SK-N-SH (cell line): Measurements from ENCODE around the gene ATM. TPM values are rescaled to one million over a fixed set of nuclear protein-coding genes. Genes with fewer than 3 reads are reported as not detected.
A peak's percentile ranks its signal among the peaks of the same experiment; 100 is the strongest.

Experiments used
- CTCF ChIA-PET: fragments of 300-600, 350-600 bp; formaldehyde crosslinking; extraction: SDS; loops from one replicate; lab custom pipeline; 2021; lab: Yijun Ruan, JAX
- POLR2A ChIA-PET: fragments of 350-600 bp; sonication (Branson Sonifier 250); formaldehyde crosslinking; extraction: SDS; loops from one replicate; lab custom pipeline; 2020; ENCODE audit warnings: antibody characterized with exemption, inconsistent platforms; lab: Yijun Ruan, JAX
- DNase-seq: peaks from one replicate; pipeline ENCODE4 v3.0.0; 2012
- H2AFZ ChIP-seq: fragments of 200-600 bp; sonication (generic); 2 replicates; pipeline ENCODE4 v1.8.1; 2016; ENCODE audit warnings: antibody characterized with exemption, mild to moderate bottlenecking, low read depth
- H3F3A ChIP-seq: fragments of 200-600 bp; sonication (generic); replicated peaks from 2 replicates; pipeline ENCODE3; 2016; ENCODE audit warnings: antibody characterized with exemption, mild to moderate bottlenecking; ENCODE audit not compliant: insufficient read depth
- H3K27ac ChIP-seq, 2 experiments: fragments of 200-500 bp in 1 of 2; fragments of 200-600 bp in 1 of 2; sonication (Bioruptor generic) in 1 of 2; sonication (generic), shearing (Covaris generic) in 1 of 2; 2 replicates each; pipeline versions ENCODE4 v1.5.1 to v1.6.1; 2014 to 2016; ENCODE audit warnings: low read depth in 2 of 2, inconsistent platforms in 1 of 2, low read length in 1 of 2, mild to moderate bottlenecking in 1 of 2, mixed read lengths in 1 of 2
- H3K27me3 ChIP-seq: fragments of 200-600 bp; sonication (generic), shearing (Covaris generic); 2 replicates; pipeline ENCODE4 v1.6.1; 2016; ENCODE audit warnings: mixed run types; ENCODE audit not compliant: insufficient read depth
- H3K36me3 ChIP-seq, 2 experiments: fragments of 200-500 bp in 1 of 2; fragments of 200-600 bp in 1 of 2; sonication (Bioruptor generic) in 1 of 2; sonication (generic) in 1 of 2; replicated peaks in 1 of 2; 2 replicates each; pipeline versions ENCODE3 to v1.5.1; 2014 to 2016; ENCODE audit warnings: low read length in 1 of 2, mild to moderate bottlenecking in 1 of 2; ENCODE audit not compliant: insufficient read depth in 2 of 2, control insufficient read depth in 1 of 2
- H3K4me1 ChIP-seq, 2 experiments: fragments of 200-500 bp in 1 of 2; fragments of 200-600 bp in 1 of 2; sonication (Bioruptor generic) in 1 of 2; sonication (generic), shearing (Covaris generic) in 1 of 2; 2 replicates each; pipeline versions ENCODE4 v1.5.1 to v1.6.1; 2014 to 2016; ENCODE audit warnings: low read depth in 1 of 2, low read length in 1 of 2, mixed run types in 1 of 2; ENCODE audit not compliant: insufficient read depth in 2 of 2, control insufficient read depth in 1 of 2
- H3K4me2 ChIP-seq: fragments of 200-600 bp; sonication (generic), shearing (Covaris generic); 2 replicates; pipeline ENCODE4 v1.6.1; 2017; ENCODE audit warnings: mixed run types
- H3K4me3 ChIP-seq, 2 experiments: fragments of 200-500 bp in 1 of 2; fragments of 200-600 bp in 1 of 2; sonication (Bioruptor generic) in 1 of 2; sonication (generic), shearing (Covaris generic) in 1 of 2; 2 replicates each; pipeline versions ENCODE4 v1.5.1 to v1.8.1; 2014 to 2016; ENCODE audit warnings: low read depth in 2 of 2, inconsistent platforms in 1 of 2, low read length in 1 of 2, mild to moderate bottlenecking in 1 of 2, mixed read lengths in 1 of 2, moderate library complexity in 1 of 2
- H3K79me2 ChIP-seq: fragments of 200-600 bp; sonication (generic); 2 replicates; pipeline ENCODE4 v1.8.1; 2017; ENCODE audit warnings: mild to moderate bottlenecking; ENCODE audit not compliant: insufficient read depth
- H3K9ac ChIP-seq: fragments of 200-600 bp; sonication (generic); 2 replicates; pipeline ENCODE4 v1.6.1; 2017; ENCODE audit warnings: mixed run types
- H3K9me2 ChIP-seq: fragments of 200-600 bp; sonication (generic); 2 replicates; pipeline ENCODE4 v1.6.1; 2017; ENCODE audit warnings: mixed run types
- H3K9me3 ChIP-seq: fragments of 200-600 bp; sonication (generic); 2 replicates; pipeline ENCODE4 v1.6.1; 2017; ENCODE audit warnings: mixed run types, mild to moderate bottlenecking, moderate library complexity
- H4K20me1 ChIP-seq: fragments of 200-600 bp; sonication (generic); 2 replicates; pipeline ENCODE4 v1.6.1; 2017; ENCODE audit warnings: mild to moderate bottlenecking, mixed run types; ENCODE audit not compliant: insufficient read depth
- EP300 ChIP-seq, 2 experiments: IDR thresholded peaks; 2 replicates each; pipeline versions ENCODE4 v1.4.0 to v1.6.1; 2012; ENCODE audit warnings: borderline replicate concordance in 1 of 2, low read depth in 1 of 2, low read length in 1 of 2
- FOSL2 ChIP-seq: IDR thresholded peaks from 2 replicates; pipeline ENCODE4 v1.4.0; 2012; ENCODE audit warnings: low read depth, mild to moderate bottlenecking, moderate library complexity, borderline replicate concordance
- FOXJ3 ChIP-seq: sonication (generic); formaldehyde crosslinking; IDR thresholded peaks from 2 replicates; pipeline ENCODE4 v1.5.1; 2020; ENCODE audit warnings: mild to moderate bottlenecking, missing genetic modification reagents
- FOXM1 ChIP-seq: IDR thresholded peaks from 2 replicates; pipeline ENCODE4 v1.4.0; 2012; ENCODE audit warnings: low read depth, mild to moderate bottlenecking
- GABPA ChIP-seq: IDR thresholded peaks from 2 replicates; pipeline ENCODE4 v1.4.0; 2012; ENCODE audit warnings: low read depth, mild to moderate bottlenecking
- MEF2A ChIP-seq: IDR thresholded peaks from 2 replicates; pipeline ENCODE4 v1.4.0; 2012; ENCODE audit warnings: low read depth, borderline replicate concordance
- RFX5 ChIP-seq: IDR thresholded peaks from 2 replicates; pipeline ENCODE4 v1.6.1; 2012; ENCODE audit warnings: mild to moderate bottlenecking, improper control_type of control experiment, low read length
- SIN3A ChIP-seq: IDR thresholded peaks from 2 replicates; pipeline ENCODE4 v1.6.1; 2012; ENCODE audit warnings: low read depth, mild to moderate bottlenecking, low read length, moderate library complexity, borderline replicate concordance
- TAF1 ChIP-seq: IDR thresholded peaks from 2 replicates; pipeline ENCODE4 v1.6.1; 2012; ENCODE audit warnings: low read depth, mild to moderate bottlenecking, low read length, moderate library complexity, borderline replicate concordance
- TCF12 ChIP-seq: IDR thresholded peaks from 2 replicates; pipeline ENCODE4 v1.4.0; 2012
- YY1 ChIP-seq: IDR thresholded peaks from 2 replicates; pipeline ENCODE4 v1.4.0; 2012; ENCODE audit warnings: low read depth, mild to moderate bottlenecking
- WGBS: methylation state at CpG from one replicate; pipeline ENCODE4 v1.1.6; 2017; ENCODE audit warnings: low lambda C conversion rate; 5-methylcytosine and 5-hydroxymethylcytosine counted together
- polyA plus RNA-seq, 3 experiments: library from polyadenylated mRNA; depleted of rRNA; stranded (reverse); fragments of >200 nt; gene quantifications; 2 replicates each; pipeline ENCODE4 v1.2.3, GENCODE V29; 2012
- TF ChIP-seq, protein P1 (sequence below): fragments of 200-600 bp; sonication (generic); IDR thresholded peaks from 2 replicates; pipeline ENCODE4 v1.6.1; 2017; ENCODE audit warnings: antibody characterized with exemption, mild to moderate bottlenecking, moderate library complexity
- TF ChIP-seq, protein P2 (sequence below): fragments of 150-350 bp; IDR thresholded peaks from 2 replicates; pipeline ENCODE4 v1.6.1; 2016; ENCODE audit warnings: mild to moderate bottlenecking, low read depth, low read length
- TF ChIP-seq, protein P3 (sequence below): IDR thresholded peaks from 2 replicates; pipeline ENCODE4 v1.6.1; 2012; ENCODE audit warnings: mild to moderate bottlenecking, low read depth, low read length, moderate library complexity
- TF ChIP-seq, protein P4 (sequence below): IDR thresholded peaks from 2 replicates; pipeline ENCODE4 v1.4.0; 2012; ENCODE audit warnings: low read depth, borderline replicate concordance
- TF ChIP-seq, protein P5 (sequence below): IDR thresholded peaks from 2 replicates; pipeline ENCODE4; 2012
- TF ChIP-seq, protein P6 (sequence below): IDR thresholded peaks from 2 replicates; pipeline ENCODE4 v1.4.0; 2012; ENCODE audit warnings: low read depth

The ATM gene
- polyA plus RNA-seq, 1 of the 3 experiments (the other 2 are of a cell fraction) = 14.1 TPM

DNA sequence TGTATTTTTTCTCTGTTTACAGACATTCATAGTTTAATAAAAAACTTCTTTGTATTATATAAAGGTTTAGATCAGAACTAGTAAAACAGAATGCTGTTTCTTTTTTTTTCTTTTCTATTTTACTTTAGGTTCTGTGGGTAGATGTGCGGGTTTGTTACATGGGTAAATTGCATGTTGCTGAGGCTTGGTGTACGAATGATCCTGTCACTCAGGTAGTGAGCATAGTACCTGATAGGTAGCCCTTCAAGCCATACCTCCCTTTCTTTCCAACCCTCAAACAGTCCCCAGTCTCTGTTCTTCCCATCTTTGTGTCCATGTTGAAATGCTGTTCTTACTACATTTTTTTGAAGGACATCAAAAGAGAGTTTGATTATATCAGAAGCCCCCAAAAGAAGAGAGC lies 3.2 kb downstream of the ATM start:
- Histone ChIP-seq H3K4me3 (no peak overlapping the region), H3K9me2 (no peaks in the 10 kb centered on the region), H3K27me3 (no peaks in the 10 kb centered on the region), H3K36me3 (peaks cover 24 to 36% of the 10 kb centered on the region in 2 experiments), H4K20me1 (no peaks in the 10 kb centered on the region), H3K79me2 (peaks cover 57% of the 10 kb centered on the region), H3K27ac (no peak overlapping the region), H2AFZ (no peak overlapping the region), H3K4me1 (peaks cover 10 to 25% of the 10 kb centered on the region in 2 experiments; a peak in 3 of 4 replicates), H3K9ac (no peak overlapping the region), H3F3A (peaks cover 12% of the 10 kb centered on the region), H3K9me3 (no peaks in the 10 kb centered on the region), H3K4me2 (no peak overlapping the region)
- 95% methylated on average over 2 of the region's 2 CpGs for WGBS
- CTCF ChIA-PET = interaction anchor here (2.1 kb wide), 1 partner anchor 13 kb away, joined by 4 read pairs; no protein-coding TSS in a partner anchor
- TF ChIP-seq YY1 (no peak), MEF2A (no peak), TAF1 (no peak), TCF12 (no peak), EP300 (IDR thresholded peaks at IDR 0.05; ENCODE audit: borderline replicate concordance in 1 of 2, low read depth in 1 of 2, low read length in 1 of 2) (no peak), RFX5 (no peak), FOSL2 (no peak), FOXM1 (no peak)
- TF ChIP-seq, protein P1, sequence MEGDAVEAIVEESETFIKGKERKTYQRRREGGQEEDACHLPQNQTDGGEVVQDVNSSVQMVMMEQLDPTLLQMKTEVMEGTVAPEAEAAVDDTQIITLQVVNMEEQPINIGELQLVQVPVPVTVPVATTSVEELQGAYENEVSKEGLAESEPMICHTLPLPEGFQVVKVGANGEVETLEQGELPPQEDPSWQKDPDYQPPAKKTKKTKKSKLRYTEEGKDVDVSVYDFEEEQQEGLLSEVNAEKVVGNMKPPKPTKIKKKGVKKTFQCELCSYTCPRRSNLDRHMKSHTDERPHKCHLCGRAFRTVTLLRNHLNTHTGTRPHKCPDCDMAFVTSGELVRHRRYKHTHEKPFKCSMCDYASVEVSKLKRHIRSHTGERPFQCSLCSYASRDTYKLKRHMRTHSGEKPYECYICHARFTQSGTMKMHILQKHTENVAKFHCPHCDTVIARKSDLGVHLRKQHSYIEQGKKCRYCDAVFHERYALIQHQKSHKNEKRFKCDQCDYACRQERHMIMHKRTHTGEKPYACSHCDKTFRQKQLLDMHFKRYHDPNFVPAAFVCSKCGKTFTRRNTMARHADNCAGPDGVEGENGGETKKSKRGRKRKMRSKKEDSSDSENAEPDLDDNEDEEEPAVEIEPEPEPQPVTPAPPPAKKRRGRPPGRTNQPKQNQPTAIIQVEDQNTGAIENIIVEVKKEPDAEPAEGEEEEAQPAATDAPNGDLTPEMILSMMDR = no peak
- TF ChIP-seq, protein P2, sequence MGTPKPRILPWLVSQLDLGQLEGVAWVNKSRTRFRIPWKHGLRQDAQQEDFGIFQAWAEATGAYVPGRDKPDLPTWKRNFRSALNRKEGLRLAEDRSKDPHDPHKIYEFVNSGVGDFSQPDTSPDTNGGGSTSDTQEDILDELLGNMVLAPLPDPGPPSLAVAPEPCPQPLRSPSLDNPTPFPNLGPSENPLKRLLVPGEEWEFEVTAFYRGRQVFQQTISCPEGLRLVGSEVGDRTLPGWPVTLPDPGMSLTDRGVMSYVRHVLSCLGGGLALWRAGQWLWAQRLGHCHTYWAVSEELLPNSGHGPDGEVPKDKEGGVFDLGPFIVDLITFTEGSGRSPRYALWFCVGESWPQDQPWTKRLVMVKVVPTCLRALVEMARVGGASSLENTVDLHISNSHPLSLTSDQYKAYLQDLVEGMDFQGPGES = no peak
- POLR2A ChIA-PET = no interaction called here
- no peak for DNase-seq

DNA sequence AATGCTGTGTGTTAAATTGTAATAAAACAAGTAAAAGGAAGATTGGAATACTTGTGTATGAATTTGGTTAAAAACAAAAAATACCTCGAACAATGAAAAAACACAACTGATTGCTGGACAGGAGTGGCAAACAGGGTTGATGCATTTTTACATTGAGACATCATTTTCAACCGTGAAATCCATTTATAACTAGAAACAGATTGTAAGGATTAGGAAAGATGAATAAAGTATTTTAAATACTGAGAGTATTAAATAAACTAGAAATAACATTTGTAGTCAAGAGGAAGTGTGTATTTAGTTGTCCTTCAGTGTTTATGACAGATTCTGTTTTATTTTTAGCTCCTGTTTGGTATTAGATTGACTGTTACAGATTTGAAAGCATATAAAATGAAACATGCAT lies 5.4 kb downstream of the ATM start:
- Histone ChIP-seq H3K9me2 (no peaks in the 10 kb centered on the region), H3K27me3 (no peaks in the 10 kb centered on the region), H3F3A (peaks cover 7% of the 10 kb centered on the region), H3K27ac (peak overlapping the region in 1 of 2 experiments; percentile 8; a peak in 1 of 4 replicates), H3K36me3 (peaks cover 32 to 47% of the 10 kb centered on the region in 2 experiments), H3K4me3 (no peak overlapping the region), H2AFZ (no peak overlapping the region), H3K79me2 (peaks cover 45% of the 10 kb centered on the region), H3K9me3 (no peaks in the 10 kb centered on the region), H3K4me1 (peaks cover 10 to 25% of the 10 kb centered on the region in 2 experiments; a peak in 3 of 4 replicates), H3K4me2 (no peak overlapping the region), H4K20me1 (no peaks in the 10 kb centered on the region), H3K9ac (no peak overlapping the region)
- no peak for DNase-seq
- ChIA-PET POLR2A (no interaction called here), CTCF (no interaction called here)
- WGBS = 90% methylated on average over 2 of the region's 2 CpGs
- TF ChIP-seq FOXJ3 (no peak), GABPA (no peak), FOXM1 (no peak), SIN3A (no peak)
- TF ChIP-seq, protein P3, sequence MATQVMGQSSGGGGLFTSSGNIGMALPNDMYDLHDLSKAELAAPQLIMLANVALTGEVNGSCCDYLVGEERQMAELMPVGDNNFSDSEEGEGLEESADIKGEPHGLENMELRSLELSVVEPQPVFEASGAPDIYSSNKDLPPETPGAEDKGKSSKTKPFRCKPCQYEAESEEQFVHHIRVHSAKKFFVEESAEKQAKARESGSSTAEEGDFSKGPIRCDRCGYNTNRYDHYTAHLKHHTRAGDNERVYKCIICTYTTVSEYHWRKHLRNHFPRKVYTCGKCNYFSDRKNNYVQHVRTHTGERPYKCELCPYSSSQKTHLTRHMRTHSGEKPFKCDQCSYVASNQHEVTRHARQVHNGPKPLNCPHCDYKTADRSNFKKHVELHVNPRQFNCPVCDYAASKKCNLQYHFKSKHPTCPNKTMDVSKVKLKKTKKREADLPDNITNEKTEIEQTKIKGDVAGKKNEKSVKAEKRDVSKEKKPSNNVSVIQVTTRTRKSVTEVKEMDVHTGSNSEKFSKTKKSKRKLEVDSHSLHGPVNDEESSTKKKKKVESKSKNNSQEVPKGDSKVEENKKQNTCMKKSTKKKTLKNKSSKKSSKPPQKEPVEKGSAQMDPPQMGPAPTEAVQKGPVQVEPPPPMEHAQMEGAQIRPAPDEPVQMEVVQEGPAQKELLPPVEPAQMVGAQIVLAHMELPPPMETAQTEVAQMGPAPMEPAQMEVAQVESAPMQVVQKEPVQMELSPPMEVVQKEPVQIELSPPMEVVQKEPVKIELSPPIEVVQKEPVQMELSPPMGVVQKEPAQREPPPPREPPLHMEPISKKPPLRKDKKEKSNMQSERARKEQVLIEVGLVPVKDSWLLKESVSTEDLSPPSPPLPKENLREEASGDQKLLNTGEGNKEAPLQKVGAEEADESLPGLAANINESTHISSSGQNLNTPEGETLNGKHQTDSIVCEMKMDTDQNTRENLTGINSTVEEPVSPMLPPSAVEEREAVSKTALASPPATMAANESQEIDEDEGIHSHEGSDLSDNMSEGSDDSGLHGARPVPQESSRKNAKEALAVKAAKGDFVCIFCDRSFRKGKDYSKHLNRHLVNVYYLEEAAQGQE = no peak
- TF ChIP-seq, protein P4, sequence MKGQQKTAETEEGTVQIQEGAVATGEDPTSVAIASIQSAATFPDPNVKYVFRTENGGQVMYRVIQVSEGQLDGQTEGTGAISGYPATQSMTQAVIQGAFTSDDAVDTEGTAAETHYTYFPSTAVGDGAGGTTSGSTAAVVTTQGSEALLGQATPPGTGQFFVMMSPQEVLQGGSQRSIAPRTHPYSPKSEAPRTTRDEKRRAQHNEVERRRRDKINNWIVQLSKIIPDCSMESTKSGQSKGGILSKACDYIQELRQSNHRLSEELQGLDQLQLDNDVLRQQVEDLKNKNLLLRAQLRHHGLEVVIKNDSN = no peak
- TF ChIP-seq, protein P5, sequence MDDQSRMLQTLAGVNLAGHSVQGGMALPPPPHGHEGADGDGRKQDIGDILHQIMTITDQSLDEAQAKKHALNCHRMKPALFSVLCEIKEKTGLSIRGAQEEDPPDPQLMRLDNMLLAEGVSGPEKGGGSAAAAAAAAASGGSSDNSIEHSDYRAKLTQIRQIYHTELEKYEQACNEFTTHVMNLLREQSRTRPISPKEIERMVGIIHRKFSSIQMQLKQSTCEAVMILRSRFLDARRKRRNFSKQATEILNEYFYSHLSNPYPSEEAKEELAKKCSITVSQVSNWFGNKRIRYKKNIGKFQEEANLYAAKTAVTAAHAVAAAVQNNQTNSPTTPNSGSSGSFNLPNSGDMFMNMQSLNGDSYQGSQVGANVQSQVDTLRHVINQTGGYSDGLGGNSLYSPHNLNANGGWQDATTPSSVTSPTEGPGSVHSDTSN = no peak
- TF ChIP-seq, protein P6, sequence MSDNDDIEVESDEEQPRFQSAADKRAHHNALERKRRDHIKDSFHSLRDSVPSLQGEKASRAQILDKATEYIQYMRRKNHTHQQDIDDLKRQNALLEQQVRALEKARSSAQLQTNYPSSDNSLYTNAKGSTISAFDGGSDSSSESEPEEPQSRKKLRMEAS = no peak
- TF ChIP-seq, protein P1 = no peak
